NCI-H2227 (cell line): ENCODE data around the gene WNT4.

Source experiments
- DNase-seq: peaks from one replicate; lab custom pipeline; 2025; ENCODE audit not compliant: unreplicated experiment; lab: John Stamatoyannopoulos, UW

WNT4 gene

GRCh38 chr1:22164841-22165808 is 22.2 kb upstream of the WNT4 start:
- DNase-seq = no peak

GRCh38 chr1:22163564-22163963 is 20.7 kb upstream of the WNT4 start:
- DNase-seq = no peak

- no peak for DNase-seq
Measured at GRCh38 chr1:22163137-22163536, 20.2 kb upstream of the WNT4 start.

GRCh38 chr1:22159891-22160290 is 17.0 kb upstream of the WNT4 start:
- no peak for DNase-seq

- no peak for DNase-seq
Measured at GRCh38 chr1:22158654-22159053, 15.8 kb upstream of the WNT4 start.

GRCh38 chr1:22157359-22157966 is 14.6 kb upstream of the WNT4 start:
- no peak for DNase-seq

- no peak for DNase-seq
Measured at GRCh38 chr1:22155517-22155916, 12.6 kb upstream of the WNT4 start.

GRCh38 chr1:22154626-22155025 is 11.7 kb upstream of the WNT4 start:
- no peak for DNase-seq

GRCh38 chr1:22153660-22154437 is 11.0 kb upstream of the WNT4 start:
- DNase-seq = no peak

GRCh38 chr1:22150923-22151322 is 8.0 kb upstream of the WNT4 start:
- no peak for DNase-seq

GRCh38 chr1:22142315-22143064 is 407 bp downstream of the WNT4 start:
- peak; percentile 47 for DNase-seq

- peak; percentile 33 for DNase-seq
Measured at GRCh38 chr1:22141554-22142314, 1.2 kb downstream of the WNT4 start.

- no peak for DNase-seq
Measured at GRCh38 chr1:22140694-22141093, 2.2 kb downstream of the WNT4 start.

- no peak for DNase-seq
Measured at GRCh38 chr1:22139817-22140216, 3.1 kb downstream of the WNT4 start.

- no peak for DNase-seq
Measured at GRCh38 chr1:22139066-22139594, 3.8 kb downstream of the WNT4 start.

- no peak for DNase-seq
Measured at GRCh38 chr1:22137004-22137720, 5.7 kb downstream of the WNT4 start.

- DNase-seq = peak; percentile 48
Measured at GRCh38 chr1:22133931-22134324, 9.0 kb downstream of the WNT4 start.

- DNase-seq = peak; percentile 48
Measured at GRCh38 chr1:22133247-22133930, 9.5 kb downstream of the WNT4 start.
